GM11168 (cell line): ENCODE measurements around the gene CCDC178.
"Not testable (repeated sequence)": the region's sequence is repeated elsewhere in the genome, so short reads cannot be mapped to it uniquely, and the experiment has no call there.

Source experiments
- in situ Hi-C: fragments of 300-500 bp; cut with MboI; formaldehyde crosslinking; loops from one replicate; pipeline ENCODE4 v1.12.0; 2022; ENCODE audit warnings: low sequenced_read_pairs; ENCODE audit not compliant: unreplicated experiment

The CCDC178 gene

GRCh38 chr18:33231474-33232317 is 208.8 kb downstream of the CCDC178 start:
- in situ Hi-C loops = no loop called here

DNA sequence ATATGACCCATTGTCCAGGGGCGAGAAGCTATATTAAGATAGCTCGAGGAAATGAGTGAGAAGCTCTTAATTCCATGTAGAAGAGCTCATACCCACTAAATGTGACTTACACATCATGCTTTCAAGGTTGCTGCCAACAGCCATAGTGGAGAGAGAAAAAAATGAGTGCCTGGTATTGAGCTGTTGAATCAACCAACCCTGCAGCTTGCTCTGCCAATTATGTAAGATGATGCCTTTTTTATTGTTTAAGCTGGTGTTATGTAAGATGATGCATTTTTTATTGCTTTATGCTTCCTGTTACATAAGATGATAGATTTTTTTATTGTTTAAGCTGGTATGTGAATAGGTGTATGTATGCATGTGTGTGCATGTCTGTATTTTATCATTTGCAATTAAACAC is 228.2 kb downstream of the CCDC178 start:
- in situ Hi-C loops = no loop called here

GRCh38 chr18:33210575-33211189 is 229.8 kb downstream of the CCDC178 start:
- in situ Hi-C loops = no loop called here

GRCh38 chr18:33205777-33206176 is 234.7 kb downstream of the CCDC178 start:
- in situ Hi-C loops = no loop called here

GRCh38 chr18:33201509-33201926 is 239.0 kb downstream of the CCDC178 start:
- in situ Hi-C loops = no loop called here

- in situ Hi-C loops = no loop called here
These were observed 244.7 kb downstream of the CCDC178 start for GRCh38 chr18:33195795-33196194.

DNA sequence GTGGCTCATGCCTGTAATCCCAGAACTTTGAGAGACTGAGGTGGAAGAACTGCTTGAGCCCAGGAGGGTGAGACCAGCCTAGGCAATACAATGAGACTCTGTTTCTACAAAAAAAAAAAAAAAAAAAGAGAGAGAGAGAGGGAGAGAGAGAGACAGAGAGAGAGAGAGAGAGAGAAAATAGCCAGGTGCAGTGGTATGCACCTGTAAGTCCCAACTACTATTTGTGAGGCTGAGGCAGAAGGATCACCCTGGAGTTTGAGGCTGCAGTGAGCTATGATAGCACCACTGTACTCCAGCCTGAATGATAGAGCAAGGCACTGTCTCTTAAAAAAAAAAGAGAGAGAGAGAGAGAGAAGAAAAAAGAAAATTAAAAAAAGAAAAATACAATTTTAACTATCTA is 245.7 kb downstream of the CCDC178 start:
- in situ Hi-C loops = no loop called here

DNA sequence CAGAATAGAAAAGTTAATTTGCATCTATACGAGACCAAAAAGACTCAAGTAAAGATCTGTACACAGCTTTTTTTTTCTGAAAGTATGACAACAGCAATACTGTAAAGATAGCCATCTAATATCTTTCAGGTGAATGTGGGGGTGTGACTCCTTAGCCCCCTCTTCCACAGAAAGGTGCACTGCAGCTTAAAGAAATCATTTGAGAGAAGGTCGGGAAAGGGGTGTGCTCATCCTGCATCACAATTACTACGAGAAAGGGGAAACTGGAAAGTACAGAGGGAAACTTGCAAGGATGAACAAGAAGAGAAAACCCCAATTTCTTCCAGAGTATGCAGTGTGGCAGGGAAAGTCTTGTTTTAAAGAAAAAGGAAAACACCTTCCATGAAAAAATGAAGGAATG is 255.6 kb downstream of the CCDC178 start:
- in situ Hi-C loops = no loop called here

DNA sequence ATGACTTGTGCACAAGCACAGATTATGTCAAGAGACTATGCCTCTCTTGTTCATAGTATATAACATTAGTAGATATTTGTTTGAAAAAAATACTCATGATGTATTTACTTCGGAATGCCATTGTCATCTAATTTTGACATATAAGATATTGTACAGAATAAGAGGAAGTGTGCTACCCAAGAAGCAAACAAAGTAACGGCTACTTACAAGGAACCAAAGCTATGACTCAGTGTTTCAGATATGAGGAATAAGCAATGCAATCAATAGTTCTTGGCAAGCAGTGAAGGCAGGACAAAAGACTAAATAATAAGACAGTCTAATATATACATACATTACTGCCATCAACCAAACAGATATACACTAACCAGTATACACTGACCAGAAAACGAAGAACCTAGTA is 256.3 kb downstream of the CCDC178 start:
- in situ Hi-C loops = no loop called here

DNA sequence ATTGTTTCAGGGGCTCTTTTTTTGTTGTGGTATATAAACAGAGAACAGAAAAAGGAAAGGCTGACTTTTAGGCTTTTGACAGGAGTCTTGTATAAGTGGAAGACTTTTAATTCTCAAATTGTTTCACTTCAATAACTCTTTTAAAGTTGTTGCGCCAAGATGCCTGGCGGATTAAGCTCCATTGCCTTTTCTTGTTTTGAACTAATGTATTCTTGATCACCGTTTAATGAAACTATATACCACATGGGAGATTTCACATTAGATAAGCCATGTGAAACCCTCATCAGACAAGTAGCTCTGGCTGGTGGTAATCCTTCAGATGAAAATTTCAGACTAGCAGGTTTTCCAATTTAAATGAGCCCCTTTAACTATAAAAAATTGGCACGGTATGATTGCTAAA is 257.4 kb downstream of the CCDC178 start:
- in situ Hi-C loops = no loop called here

DNA sequence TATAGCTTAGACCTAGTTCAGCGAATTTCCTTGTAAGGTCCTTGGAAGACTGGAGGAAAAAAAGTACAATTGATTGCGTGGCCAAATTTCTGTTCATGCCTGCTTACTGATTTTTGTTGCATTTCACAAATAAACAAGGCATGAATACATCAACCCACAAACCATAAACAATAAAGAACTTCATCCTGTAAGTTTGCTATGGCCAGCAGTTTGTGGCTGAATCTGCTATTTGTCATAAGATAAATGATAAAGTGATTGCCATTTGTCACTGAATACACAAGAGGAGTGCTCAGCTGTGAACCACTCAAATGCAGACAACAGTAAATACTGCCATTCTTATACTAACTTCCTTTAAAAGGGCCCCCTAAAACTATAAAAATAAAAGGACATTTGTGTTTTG is 259.5 kb downstream of the CCDC178 start:
- in situ Hi-C loops = no loop called here

DNA sequence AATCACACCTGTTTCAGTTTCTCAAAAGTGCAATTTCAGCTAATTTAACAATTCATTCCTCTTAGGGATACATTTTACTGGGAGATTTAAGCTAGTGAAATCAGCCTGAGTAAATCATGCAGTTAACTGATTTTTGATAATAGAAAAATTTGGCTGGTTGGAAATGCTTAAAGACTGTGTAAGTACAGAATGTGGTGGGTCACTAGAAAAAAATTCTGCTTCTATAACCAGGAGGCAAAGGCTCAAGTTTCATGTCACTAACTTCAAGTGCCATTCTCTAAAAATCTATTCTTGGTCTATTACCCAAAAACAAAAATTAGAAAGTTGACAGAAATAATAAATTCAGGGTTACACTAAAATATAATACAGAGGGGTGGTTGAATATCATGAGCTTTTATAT is 271.3 kb downstream of the CCDC178 start:
- in situ Hi-C loops = no loop called here

DNA sequence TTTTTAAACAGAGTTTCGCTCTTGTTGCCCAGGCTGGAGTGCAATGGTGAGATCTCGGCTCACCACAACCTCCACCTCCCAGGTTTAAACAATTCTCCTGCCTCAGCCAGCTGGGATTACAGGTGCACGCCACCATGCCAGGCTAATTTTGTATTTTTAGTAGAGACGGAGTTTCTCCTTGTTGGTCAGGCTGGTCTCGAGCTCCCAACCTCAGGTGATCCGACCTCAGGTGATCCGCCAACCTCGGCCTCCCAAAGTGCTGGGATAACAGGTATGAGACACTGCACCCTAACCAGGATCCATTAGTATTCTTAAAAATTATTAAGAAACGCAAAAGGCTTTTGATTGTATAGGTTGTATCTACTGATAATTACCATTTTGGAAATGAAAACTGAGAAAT is 276.4 kb downstream of the CCDC178 start:
- in situ Hi-C loops = not testable (repeated sequence)

- in situ Hi-C loops = no loop called here
These were observed 279.4 kb downstream of the CCDC178 start for GRCh38 chr18:33161131-33161530.

DNA sequence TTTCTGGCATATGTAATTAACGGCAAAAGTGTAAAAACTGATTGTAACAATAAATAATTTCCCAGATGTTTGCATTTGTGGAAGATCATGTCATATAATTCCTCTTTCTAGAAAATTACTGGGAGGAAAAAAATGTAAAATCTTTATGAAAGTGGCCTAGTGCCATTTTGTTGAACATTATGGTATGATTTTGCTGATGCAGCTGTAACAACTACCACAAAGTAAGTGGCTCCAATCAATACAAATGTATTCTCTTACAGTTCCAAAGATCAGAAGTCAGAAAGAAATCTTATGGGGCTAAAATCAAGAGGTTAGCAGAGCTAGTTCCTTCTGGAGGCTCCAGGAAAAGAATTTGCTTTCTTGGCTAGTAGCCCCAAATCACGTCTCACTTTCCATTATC is 281.4 kb downstream of the CCDC178 start:
- in situ Hi-C loops = no loop called here

DNA sequence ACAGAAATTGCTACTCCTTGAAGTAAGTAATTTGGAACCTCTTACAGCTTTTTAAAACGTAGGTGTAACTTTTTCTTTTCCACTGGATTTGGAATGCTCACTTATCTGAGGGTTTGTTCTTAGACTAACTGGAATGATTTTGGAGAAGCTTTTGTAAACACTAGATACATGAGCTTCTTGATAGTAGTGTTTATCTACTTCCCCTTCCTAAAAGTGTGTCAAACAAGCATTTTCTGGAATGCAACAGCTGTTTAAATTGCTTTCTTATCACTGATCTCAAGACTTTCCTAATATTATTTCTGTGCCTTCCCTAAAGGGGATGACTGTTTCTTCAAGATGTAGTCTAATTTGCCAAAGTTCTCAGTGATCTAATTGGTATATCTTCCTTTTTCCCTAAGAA is 282.6 kb downstream of the CCDC178 start:
- in situ Hi-C loops = no loop called here

- in situ Hi-C loops = no loop called here
These were observed 283.5 kb downstream of the CCDC178 start for GRCh38 chr18:33156906-33157470.

DNA sequence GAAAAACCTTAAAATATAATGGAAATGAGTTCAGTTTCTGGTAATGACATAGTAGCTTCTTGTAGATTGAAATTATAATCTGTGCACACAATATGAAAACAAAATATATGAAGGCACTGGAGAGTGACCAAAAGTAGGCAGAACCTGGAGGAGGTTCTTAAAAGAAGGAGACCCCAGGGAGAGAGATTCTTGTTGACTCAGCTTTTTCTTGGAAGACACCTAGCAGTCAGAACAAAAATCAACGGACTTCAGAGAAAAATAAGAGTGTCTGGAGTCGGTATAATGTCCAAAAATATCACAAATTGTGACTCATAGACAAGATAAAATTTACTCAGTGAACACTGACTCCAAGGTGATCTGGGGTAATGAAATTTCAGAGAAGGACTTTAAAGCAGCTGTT is 286.5 kb downstream of the CCDC178 start:
- in situ Hi-C loops = no loop called here

GRCh38 chr18:33152376-33152775 is 288.1 kb downstream of the CCDC178 start:
- in situ Hi-C loops = no loop called here

GRCh38 chr18:33147811-33148210 is 292.7 kb downstream of the CCDC178 start:
- in situ Hi-C loops = not testable (repeated sequence)

- in situ Hi-C loops = no loop called here
These were observed 294.5 kb downstream of the CCDC178 start for GRCh38 chr18:33146014-33146413.
